GM12872 (cell line): ENCODE measurements around the gene TPCN1.

Source experiments
- TF ChIP-seq, protein P1 (sequence below): IDR thresholded peaks from 3 replicates; pipeline ENCODE4 v1.5.1; 2011; ENCODE audit warnings: low read depth, mild to moderate bottlenecking, low read length, moderate library complexity; ENCODE audit not compliant: insufficient read depth

Gene TPCN1

DNA sequence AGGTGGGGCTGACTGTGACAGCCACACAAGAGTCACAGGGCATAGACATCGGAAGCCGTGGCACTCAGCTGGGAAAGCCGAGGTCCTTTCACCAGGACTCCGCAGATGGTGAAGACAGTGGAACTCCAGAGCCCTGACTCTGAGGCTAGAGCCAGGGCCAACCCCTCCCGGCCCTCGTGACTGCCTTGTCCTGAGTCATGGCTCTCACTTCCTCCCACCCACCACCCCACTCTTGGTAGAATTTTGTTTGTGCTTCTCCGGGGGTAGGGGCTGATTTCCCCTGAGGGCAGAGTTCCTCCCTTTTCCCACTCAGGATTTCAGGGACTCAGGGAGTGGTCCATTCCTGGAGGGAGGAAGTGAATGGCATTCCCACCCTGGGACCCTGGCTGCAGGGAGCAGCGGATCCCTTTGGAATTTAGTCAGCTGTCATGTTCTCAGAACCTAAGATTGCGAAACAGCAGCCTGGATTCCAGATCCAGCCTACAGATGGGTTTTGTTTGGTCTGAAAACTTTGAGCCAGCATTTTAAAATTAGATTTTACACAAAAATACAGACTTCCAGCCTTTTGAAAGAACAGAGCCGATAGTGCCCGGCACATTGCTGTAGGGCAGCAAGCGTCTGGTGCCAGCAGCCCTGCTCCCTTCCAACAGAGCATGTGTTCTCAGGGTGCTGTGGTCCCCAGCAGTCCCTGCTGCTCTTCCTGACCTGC is 50.7 kb downstream of the TPCN1 start:
- TF ChIP-seq, protein P1, sequence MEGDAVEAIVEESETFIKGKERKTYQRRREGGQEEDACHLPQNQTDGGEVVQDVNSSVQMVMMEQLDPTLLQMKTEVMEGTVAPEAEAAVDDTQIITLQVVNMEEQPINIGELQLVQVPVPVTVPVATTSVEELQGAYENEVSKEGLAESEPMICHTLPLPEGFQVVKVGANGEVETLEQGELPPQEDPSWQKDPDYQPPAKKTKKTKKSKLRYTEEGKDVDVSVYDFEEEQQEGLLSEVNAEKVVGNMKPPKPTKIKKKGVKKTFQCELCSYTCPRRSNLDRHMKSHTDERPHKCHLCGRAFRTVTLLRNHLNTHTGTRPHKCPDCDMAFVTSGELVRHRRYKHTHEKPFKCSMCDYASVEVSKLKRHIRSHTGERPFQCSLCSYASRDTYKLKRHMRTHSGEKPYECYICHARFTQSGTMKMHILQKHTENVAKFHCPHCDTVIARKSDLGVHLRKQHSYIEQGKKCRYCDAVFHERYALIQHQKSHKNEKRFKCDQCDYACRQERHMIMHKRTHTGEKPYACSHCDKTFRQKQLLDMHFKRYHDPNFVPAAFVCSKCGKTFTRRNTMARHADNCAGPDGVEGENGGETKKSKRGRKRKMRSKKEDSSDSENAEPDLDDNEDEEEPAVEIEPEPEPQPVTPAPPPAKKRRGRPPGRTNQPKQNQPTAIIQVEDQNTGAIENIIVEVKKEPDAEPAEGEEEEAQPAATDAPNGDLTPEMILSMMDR, result no peak

DNA sequence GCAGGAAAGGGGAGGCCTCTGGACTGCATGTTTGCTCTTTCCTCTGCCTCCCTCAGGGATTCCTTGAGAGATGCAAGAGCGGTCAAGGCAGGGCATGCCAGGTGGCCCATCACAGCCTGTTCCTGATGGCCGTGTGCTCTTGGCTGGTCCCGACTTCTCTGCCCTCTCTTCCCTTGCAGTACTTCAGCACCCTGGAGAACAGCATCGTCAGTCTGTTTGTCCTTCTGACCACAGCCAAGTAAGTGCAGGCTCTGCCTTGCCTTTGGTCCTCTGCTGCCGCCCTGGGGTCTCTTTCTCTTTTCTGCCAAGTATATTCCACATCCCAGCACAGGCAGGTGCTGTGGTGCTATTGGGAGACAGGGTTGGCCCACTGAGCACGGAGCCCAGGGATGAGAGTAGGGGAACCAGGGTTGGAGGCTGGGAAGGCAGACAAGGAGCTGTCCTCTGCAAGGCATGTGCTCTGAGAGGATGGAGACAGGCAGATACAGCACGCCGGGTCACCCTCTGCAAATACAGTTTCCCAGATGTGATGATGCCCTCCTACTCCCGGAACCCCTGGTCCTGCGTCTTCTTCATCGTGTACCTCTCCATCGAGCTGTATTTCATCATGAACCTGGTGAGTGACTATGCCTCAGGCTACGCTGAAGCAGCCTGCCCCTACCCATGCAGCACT is 51.9 kb downstream of the TPCN1 start:
- TF ChIP-seq, protein P1, result no peak

DNA sequence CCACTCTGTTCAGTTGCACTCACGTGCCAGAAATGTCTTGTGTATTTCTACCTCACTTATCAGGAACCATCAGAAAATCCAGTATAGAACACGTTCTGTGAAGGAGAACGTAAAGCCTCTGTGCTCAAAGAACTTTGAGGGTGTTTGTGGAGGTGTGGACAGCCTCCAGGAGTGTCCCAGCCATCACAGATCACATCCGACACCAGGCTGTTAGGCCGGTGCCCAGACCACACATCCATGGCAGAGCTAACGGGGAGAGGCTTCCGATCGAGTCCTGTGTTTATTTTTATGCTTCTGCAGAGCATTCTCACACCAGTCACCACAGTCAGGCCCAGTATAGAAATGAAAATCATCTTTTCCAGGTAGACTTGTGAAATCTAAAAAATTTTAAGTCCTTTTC is 53.6 kb downstream of the TPCN1 start:
- TF ChIP-seq, protein P1, result no peak

DNA sequence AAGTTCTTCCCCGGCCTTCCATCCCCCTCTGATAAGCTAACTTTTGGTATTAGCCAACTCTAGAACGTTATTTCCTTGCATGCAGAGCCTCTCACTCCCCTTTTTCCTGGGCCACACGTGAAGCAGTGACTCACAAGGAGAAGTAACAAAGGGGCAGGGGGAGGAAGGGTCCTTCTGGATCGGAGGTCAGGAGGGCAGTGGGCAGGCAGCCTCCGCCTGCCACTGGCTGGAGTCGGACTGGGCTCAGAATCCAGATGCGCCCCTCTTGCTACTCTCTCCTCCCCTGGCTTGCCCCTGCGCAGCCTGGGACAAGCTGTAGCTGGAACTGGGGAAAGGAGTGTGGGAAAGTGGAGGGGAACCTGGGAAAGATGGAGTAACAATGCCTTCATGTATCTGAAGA is 55.0 kb downstream of the TPCN1 start:
- TF ChIP-seq, protein P1, result no peak

DNA sequence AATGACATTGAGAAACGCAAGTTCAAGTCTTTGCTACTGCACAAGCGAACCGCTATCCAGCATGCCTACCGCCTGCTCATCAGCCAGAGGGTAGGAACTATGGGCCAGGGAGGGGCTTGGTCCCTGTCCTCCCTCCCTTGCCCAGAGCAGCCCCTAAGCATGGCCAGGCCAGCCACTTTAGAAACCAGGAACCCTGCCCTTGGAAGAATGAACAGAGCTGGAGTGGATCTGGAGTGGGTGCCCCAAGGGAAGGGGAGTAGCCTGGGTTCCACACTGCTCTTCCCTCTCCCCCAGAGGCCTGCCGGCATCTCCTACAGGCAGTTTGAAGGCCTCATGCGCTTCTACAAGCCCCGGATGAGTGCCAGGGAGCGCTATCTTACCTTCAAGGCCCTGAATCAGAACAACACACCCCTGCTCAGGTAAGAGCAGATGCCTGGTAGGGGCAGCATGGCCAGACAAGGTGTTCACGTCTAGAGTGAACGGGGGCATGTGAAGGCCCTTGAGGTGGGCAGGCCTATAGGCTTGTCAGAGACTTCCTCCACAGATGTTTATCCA is 55.8 kb downstream of the TPCN1 start:
- TF ChIP-seq, protein P1, result no peak

DNA sequence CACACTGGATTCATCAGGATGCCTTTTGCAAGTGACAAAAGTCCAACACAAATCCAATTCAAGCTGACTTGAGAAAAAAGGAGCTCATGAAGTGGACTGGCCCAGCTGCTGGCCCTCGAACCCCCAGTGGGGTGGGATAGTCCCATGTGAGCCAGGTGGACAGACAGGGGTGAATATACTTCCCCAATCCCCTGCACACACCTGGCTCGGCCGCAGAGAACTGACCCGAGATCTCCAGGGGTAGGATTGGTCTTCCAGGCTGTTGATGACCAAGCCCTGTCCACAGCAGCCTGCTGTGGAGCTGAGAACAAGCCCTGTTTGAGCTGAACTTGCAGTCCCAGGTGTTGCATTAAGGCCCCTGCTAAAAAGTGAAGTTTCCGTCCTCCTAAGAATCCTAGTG is 56.2 kb downstream of the TPCN1 start:
- TF ChIP-seq, protein P1, result no peak

DNA sequence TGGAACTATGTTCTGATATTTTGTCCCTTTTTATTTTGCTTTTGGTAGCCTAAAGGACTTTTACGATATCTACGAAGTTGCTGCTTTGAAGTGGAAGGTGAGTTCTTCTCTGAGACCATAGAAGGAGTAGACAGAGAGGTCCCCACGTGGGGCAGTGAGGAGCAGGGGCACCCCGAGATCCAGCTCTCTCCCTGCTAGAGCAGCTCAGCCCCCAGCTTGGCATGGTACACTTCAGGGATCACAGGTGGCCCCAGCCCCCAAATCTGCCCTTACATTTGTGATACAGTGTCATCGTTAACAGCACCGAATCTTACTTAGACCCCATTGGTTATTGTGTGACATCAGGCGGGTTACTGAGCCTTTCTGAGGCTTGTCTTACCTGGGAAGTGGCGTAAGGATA is 56.9 kb downstream of the TPCN1 start:
- TF ChIP-seq, protein P1, result no peak
